HG02571 (cell line): ENCODE results near the gene NAGLU.

Source experiments
- ATAC-seq: cut with Tn5 transposase; IDR thresholded peaks from one replicate; pipeline ENCODE4 v1.9.1; 2021; ENCODE audit warnings: mild to moderate bottlenecking, moderate library complexity; ENCODE audit not compliant: unreplicated experiment

The NAGLU gene

GRCh38 chr17:42563143-42563509 is 27.1 kb downstream of the NAGLU start:
- ATAC-seq: no peak

GRCh38 chr17:42563543-42563942 is 27.5 kb downstream of the NAGLU start:
- ATAC-seq: no peak

GRCh38 chr17:42563950-42564349 is 27.9 kb downstream of the NAGLU start:
- no peak for ATAC-seq

GRCh38 chr17:42564815-42565522 is 28.9 kb downstream of the NAGLU start:
- ATAC-seq: no peak

- ATAC-seq: no peak
These were observed 29.6 kb downstream of the NAGLU start for GRCh38 chr17:42565523-42566214.

- ATAC-seq: no peak
These were observed 30.3 kb downstream of the NAGLU start for GRCh38 chr17:42566215-42566882.

- ATAC-seq: peak; percentile 48
These were observed 31.0 kb downstream of the NAGLU start, which contains the start of gene MLX for GRCh38 chr17:42566883-42567573. Gene MLX (plus strand): TSS chr17:42567100. CDS start chr17:42567125, 25 bp downstream.

GRCh38 chr17:42568341-42569111 is 32.5 kb downstream of the NAGLU start:
- ATAC-seq: no peak

- ATAC-seq: no peak
These were observed 35.6 kb downstream of the NAGLU start for GRCh38 chr17:42571435-42572225.

- ATAC-seq: no peak
These were observed 37.1 kb downstream of the NAGLU start for GRCh38 chr17:42573095-42573494.

GRCh38 chr17:42574463-42574862 is 38.4 kb downstream of the NAGLU start:
- ATAC-seq: no peak

GRCh38 chr17:42577140-42577531 is 41.1 kb downstream of the NAGLU start:
- ATAC-seq: no peak

GRCh38 chr17:42577532-42578281 is 41.7 kb downstream of the NAGLU start, which contains the start of gene PSMC3IP:
Gene PSMC3IP (minus strand): TSS chr17:42577729. CDS start chr17:42577686, 43 bp downstream.
- peak; percentile 63 for ATAC-seq

- ATAC-seq: peak; percentile 52
These were observed 42.3 kb downstream of the NAGLU start for GRCh38 chr17:42578282-42578869.

GRCh38 chr17:42579794-42580551 is 43.9 kb downstream of the NAGLU start:
- ATAC-seq: no peak

- ATAC-seq: no peak
These were observed 45.8 kb downstream of the NAGLU start for GRCh38 chr17:42581744-42582270.

GRCh38 chr17:42584880-42585279 is 48.8 kb downstream of the NAGLU start:
- ATAC-seq: no peak

GRCh38 chr17:42585353-42585752 is 49.3 kb downstream of the NAGLU start:
- no peak for ATAC-seq
